Suprapubic skin (tissue), 4 donors: ENCODE measurements around the gene IST1. TPM values are rescaled to one million over a fixed set of nuclear protein-coding genes. Genes with fewer than 3 reads are reported as not detected.
A peak's percentile ranks its signal among the peaks of the same experiment; 100 is the strongest.

ENCODE experiments used
- DNase-seq, 2 donors: peaks; one replicate each; pipeline ENCODE4 v3.0.0-alpha.2; 2019; ENCODE audit warnings: low spot score in 2 of 2
- H3K27ac ChIP-seq: fragments of 200-600 bp; sonication (generic); one replicate; pipeline ENCODE4 v1.5.1; 2019
- H3K27me3 ChIP-seq: fragments of 200-600 bp; sonication (generic); one replicate; pipeline ENCODE4 v1.5.1; 2019
- H3K36me3 ChIP-seq: fragments of 200-600 bp; sonication (generic); one replicate; pipeline ENCODE4 v1.5.1; 2019
- H3K4me1 ChIP-seq: fragments of 200-600 bp; sonication (generic); one replicate; pipeline ENCODE4 v1.5.1; 2019
- H3K4me3 ChIP-seq: fragments of 200-600 bp; sonication (generic); one replicate; pipeline ENCODE4 v1.5.1; 2019; ENCODE audit warnings: mild to moderate bottlenecking
- H3K9me3 ChIP-seq: fragments of 200-600 bp; sonication (generic); one replicate; pipeline ENCODE4 v1.5.1; 2019
- EP300 ChIP-seq: sonication (generic); formaldehyde crosslinking; IDR thresholded peaks from one replicate; pipeline ENCODE4 v1.6.1; 2017; ENCODE audit warnings: antibody characterized with exemption
- POLR2A ChIP-seq, 2 donors: fragments of 450-650 bp; IDR thresholded peaks; one replicate each; pipeline ENCODE4 v1.6.1; 2017; ENCODE audit warnings: antibody characterized with exemption in 2 of 2, mild to moderate bottlenecking in 2 of 2, moderate library complexity in 2 of 2
- POLR2AphosphoS5 ChIP-seq, 3 donors: sonication (generic); formaldehyde crosslinking; IDR thresholded peaks; one replicate each; pipeline ENCODE4 v1.6.1; 2017; ENCODE audit warnings: antibody characterized with exemption in 3 of 3
- WGBS: methylation state at CpG from one replicate; pipeline ENCODE4 v1.1.5; 2018; 5-methylcytosine and 5-hydroxymethylcytosine counted together
- total RNA-seq, 4 donors: library from RNA; depleted of rRNA; stranded (reverse); fragments of >200 nt; gene quantifications; one replicate each; pipeline ENCODE4 v1.1.0, GENCODE V29; 2016
- TF ChIP-seq, protein P1 (sequence below), 2 donors: fragments of 200-600 bp in 1 of 2; fragments of 450-650 bp in 1 of 2; sonication (generic) in 1 of 2; IDR thresholded peaks; one replicate each; pipeline ENCODE4 v1.5.1; 2016 to 2019; ENCODE audit warnings: antibody characterized with exemption in 2 of 2, mild to moderate bottlenecking in 1 of 2, moderate library complexity in 1 of 2

The IST1 gene
- total RNA-seq, 4 donors from 2014 or later = 171 to 405 (median 201) TPM

DNA sequence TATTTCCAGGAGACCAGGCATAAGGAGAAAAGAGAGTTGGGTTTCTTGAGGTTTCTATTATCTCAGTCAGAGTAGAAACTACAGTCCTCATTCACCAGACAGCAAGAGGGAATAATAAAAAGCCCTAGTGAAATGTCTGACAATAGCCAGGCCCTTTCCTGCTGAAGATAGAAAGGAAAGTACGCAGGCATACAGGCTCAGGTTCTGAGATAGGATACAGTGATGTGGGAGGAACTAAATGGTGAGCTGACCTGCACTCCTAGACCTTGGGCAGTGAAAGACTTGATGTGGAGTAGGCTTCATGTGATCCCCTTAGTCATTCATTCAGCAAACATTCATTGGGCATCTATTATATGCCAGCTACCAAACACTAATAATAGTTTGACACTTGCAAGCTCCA lies 26.2 kb upstream of the IST1 start:
- peaks cover 61% of the 10 kb centered on the region for H3K36me3 ChIP-seq
- H3K27ac ChIP-seq = no peak overlapping the region
- 85% methylated on average over 1 of the region's 1 CpG for whole genome bisulfite sequencing
- H3K27me3 ChIP-seq = no peaks in the 10 kb centered on the region
- H3K4me3 ChIP-seq = no peak overlapping the region
- H3K9me3 ChIP-seq = no peaks in the 10 kb centered on the region
- DNase-seq = peak in 1 of 2 donors; percentile 18
- TF ChIP-seq POLR2AphosphoS5 (IDR thresholded peaks at IDR 0.05) (no peak), EP300 (no peak), POLR2A (IDR thresholded peaks at IDR 0.05) (no peak)
- TF ChIP-seq, protein P1, sequence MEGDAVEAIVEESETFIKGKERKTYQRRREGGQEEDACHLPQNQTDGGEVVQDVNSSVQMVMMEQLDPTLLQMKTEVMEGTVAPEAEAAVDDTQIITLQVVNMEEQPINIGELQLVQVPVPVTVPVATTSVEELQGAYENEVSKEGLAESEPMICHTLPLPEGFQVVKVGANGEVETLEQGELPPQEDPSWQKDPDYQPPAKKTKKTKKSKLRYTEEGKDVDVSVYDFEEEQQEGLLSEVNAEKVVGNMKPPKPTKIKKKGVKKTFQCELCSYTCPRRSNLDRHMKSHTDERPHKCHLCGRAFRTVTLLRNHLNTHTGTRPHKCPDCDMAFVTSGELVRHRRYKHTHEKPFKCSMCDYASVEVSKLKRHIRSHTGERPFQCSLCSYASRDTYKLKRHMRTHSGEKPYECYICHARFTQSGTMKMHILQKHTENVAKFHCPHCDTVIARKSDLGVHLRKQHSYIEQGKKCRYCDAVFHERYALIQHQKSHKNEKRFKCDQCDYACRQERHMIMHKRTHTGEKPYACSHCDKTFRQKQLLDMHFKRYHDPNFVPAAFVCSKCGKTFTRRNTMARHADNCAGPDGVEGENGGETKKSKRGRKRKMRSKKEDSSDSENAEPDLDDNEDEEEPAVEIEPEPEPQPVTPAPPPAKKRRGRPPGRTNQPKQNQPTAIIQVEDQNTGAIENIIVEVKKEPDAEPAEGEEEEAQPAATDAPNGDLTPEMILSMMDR (IDR thresholded peaks at IDR 0.05) = no peak
- no peaks in the 10 kb centered on the region for H3K4me1 ChIP-seq

DNA sequence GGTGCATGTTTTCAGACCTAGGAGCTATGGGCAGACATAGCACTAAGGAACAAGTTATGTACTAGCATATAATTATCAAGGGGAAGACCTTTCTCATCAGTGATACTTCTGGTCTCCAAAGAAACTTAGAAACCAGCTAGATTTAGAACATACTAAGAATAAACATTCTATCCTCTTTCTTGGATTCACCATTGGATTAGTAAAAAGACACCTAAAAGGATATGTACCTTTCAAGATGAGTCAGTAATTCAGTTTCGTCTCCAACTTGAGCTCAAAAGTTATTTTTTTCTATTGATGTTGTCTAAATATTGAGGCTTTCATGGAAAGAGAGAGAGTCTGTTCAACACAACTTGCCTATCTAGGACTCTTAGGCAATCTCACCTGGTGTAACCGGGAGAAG lies 24.5 kb upstream of the IST1 start:
- no peaks in the 10 kb centered on the region for H3K27me3 ChIP-seq
- no peaks in the 10 kb centered on the region for H3K4me1 ChIP-seq
- TF ChIP-seq EP300 = no peak
- TF ChIP-seq POLR2A (IDR thresholded peaks at IDR 0.05) = no peak
- no peak for TF ChIP-seq POLR2AphosphoS5 (IDR thresholded peaks at IDR 0.05)
- TF ChIP-seq, protein P1 (IDR thresholded peaks at IDR 0.05) = no peak
- H3K36me3 ChIP-seq = peaks cover 58% of the 10 kb centered on the region
- no peak for DNase-seq
- H3K4me3 ChIP-seq = no peak overlapping the region
- 95% methylated on average over 2 of the region's 2 CpGs for WGBS
- H3K9me3 ChIP-seq = no peaks in the 10 kb centered on the region
- H3K27ac ChIP-seq = no peak overlapping the region

- no peaks in the 10 kb centered on the region for H3K4me1 ChIP-seq
- no peaks in the 10 kb centered on the region for H3K9me3 ChIP-seq
- no peak overlapping the region for H3K27ac ChIP-seq
- H3K27me3 ChIP-seq = no peaks in the 10 kb centered on the region
- TF ChIP-seq EP300 = no peak
- no peak for TF ChIP-seq POLR2AphosphoS5 (IDR thresholded peaks at IDR 0.05)
- WGBS = 86% methylated on average over 4 of the region's 4 CpGs
- H3K36me3 ChIP-seq = peaks cover 61% of the 10 kb centered on the region
- no peak overlapping the region for H3K4me3 ChIP-seq
- DNase-seq = no peak
These were observed 22.1 kb upstream of the IST1 start for GRCh38 chr16:71873199-71873598.

DNA sequence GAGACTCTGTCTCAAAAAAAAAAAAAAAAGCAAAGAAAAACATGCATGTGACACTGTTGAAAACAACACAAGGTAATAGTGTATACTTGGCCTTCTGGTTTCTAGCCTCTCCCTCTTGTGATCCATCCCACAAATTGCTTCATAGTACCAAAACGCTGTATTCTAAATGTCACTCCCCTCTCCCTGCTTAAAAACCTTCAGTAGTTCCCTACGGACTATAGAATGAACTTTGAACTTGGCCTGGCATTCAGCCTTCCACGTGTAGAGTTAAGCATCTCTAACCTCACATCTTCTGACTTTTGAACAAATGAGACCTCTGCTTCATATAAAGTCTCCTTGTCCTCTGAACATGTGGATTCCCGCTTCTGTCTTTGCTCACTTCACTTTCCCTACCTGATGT lies 16.4 kb upstream of the IST1 start:
- WGBS = 58% methylated on average over 4 of the region's 4 CpGs
- H3K27me3 ChIP-seq = no peaks in the 10 kb centered on the region
- no peak for DNase-seq
- H3K36me3 ChIP-seq = peaks cover 57% of the 10 kb centered on the region
- peaks cover 18% of the 10 kb centered on the region for H3K4me1 ChIP-seq
- H3K27ac ChIP-seq = no peak overlapping the region
- no peak for TF ChIP-seq POLR2AphosphoS5 (IDR thresholded peaks at IDR 0.05)
- no peak for TF ChIP-seq EP300
- no peaks in the 10 kb centered on the region for H3K9me3 ChIP-seq
- H3K4me3 ChIP-seq = no peak overlapping the region

- H3K27ac ChIP-seq = no peak overlapping the region
- H3K4me3 ChIP-seq = no peak overlapping the region
- WGBS = 78% methylated on average over 4 of the region's 4 CpGs
- no peaks in the 10 kb centered on the region for H3K9me3 ChIP-seq
- DNase-seq = no peak
- TF ChIP-seq EP300 (no peak), POLR2AphosphoS5 (IDR thresholded peaks at IDR 0.05) (no peak), POLR2A (IDR thresholded peaks at IDR 0.05) (no peak)
- TF ChIP-seq, protein P1 (IDR thresholded peaks at IDR 0.05) = no peak
- peaks cover 23% of the 10 kb centered on the region for H3K4me1 ChIP-seq
- peaks cover 48% of the 10 kb centered on the region for H3K36me3 ChIP-seq
- no peaks in the 10 kb centered on the region for H3K27me3 ChIP-seq
These were observed 15.2 kb upstream of the IST1 start for GRCh38 chr16:71880176-71880575.

- H3K36me3 ChIP-seq = peaks cover 27% of the 10 kb centered on the region
- H3K9me3 ChIP-seq = no peaks in the 10 kb centered on the region
- H3K4me1 ChIP-seq = peaks cover 23% of the 10 kb centered on the region
- no peak for TF ChIP-seq EP300
- no peak for TF ChIP-seq POLR2AphosphoS5 (IDR thresholded peaks at IDR 0.05)
- TF ChIP-seq, protein P1 (IDR thresholded peaks at IDR 0.05) = peak; percentile 86 to 87
- TF ChIP-seq POLR2A (IDR thresholded peaks at IDR 0.05) = no peak
- peak overlapping the region; percentile 90 for H3K27ac ChIP-seq
- H3K4me3 ChIP-seq = peak overlapping the region; percentile 97
- DNase-seq = peak in 1 of 2 donors; percentile 71
- no peaks in the 10 kb centered on the region for H3K27me3 ChIP-seq
- WGBS = 7% methylated on average over 9 of the region's 9 CpGs
These were observed 12.7 kb upstream of the IST1 start for GRCh38 chr16:71882505-71883167.
